ENCODE data around the gene GUCD1. TPM values are rescaled to one million over a fixed set of nuclear protein-coding genes. Genes with fewer than 3 reads are reported as not detected.

GUCD1 gene
- total RNA-seq, 1 experiment from 2014 or later: 65.8 TPM

GRCh38 chr22:24576778-24577177 is 21.8 kb upstream of the GUCD1 start:
- Histone ChIP-seq H3K9me3 (ENCODE audit: low read length) (no peaks in the 10 kb centered on the region), H3K79me2 (ENCODE audit: low read length) (no peaks in the 10 kb centered on the region), H3F3A (ENCODE audit: low read length, unreplicated experiment) (no peaks in the 10 kb centered on the region), H3K4me3 (ENCODE audit: low read length) (no peak overlapping the region), H3K4me1 (ENCODE audit: insufficient read depth, low read length) (peaks cover 11% of the 10 kb centered on the region), H3K27me3 (ENCODE audit: low read length) (no peaks in the 10 kb centered on the region), H3K27ac (ENCODE audit: low read length) (no peak overlapping the region), H2AFZ (ENCODE audit: low read length) (no peak overlapping the region), H3K36me3 (ENCODE audit: low read depth, low read length) (peaks cover 6% of the 10 kb centered on the region; the same call in 1 of the 2 replicates), H3K9ac (ENCODE audit: low read length) (no peak overlapping the region), H3K9me2 (replicated peaks; ENCODE audit: low read length) (no peaks in the 10 kb centered on the region), H4K20me1 (ENCODE audit: low read length) (0 out of 2 replicates have a peak, but pooled peaks cover 4% of the 10 kb centered on the region), H3K4me2 (ENCODE audit: low read length) (no peak overlapping the region)
- CTCF ChIA-PET: no interaction called here
- TF ChIP-seq CTCF (conservative IDR thresholded peaks at IDR 0.05; ENCODE audit: low read depth, low read length) (no peak), EZH2phosphoT487 (IDR thresholded peaks at IDR 0.05; ENCODE audit: borderline replicate concordance, low read length) (no peak), EZH2 (IDR thresholded peaks at IDR 0.05; ENCODE audit: low read length, unreplicated experiment) (no peak)
- POLR2A ChIA-PET (ENCODE audit: unreplicated experiment): no interaction called here
- intact Hi-C loops (cut with micrococcal nuclease): loop anchor here (1.0 kb wide), 1 partner anchor 12 kb away; no protein-coding TSS in a partner anchor
- no peak for DNase-seq
- no TSS peak for BruUV-seq (replicated peaks)
- ATAC-seq: no peak

- no peak overlapping the region for H3K4me3 ChIP-seq (ENCODE audit: low read length)
- no peaks in the 10 kb centered on the region for H3F3A ChIP-seq (ENCODE audit: low read length, unreplicated experiment)
- no peak overlapping the region for H3K9ac ChIP-seq (ENCODE audit: low read length)
- TF ChIP-seq EZH2 (IDR thresholded peaks at IDR 0.05; ENCODE audit: low read length, unreplicated experiment) (no peak), EZH2phosphoT487 (IDR thresholded peaks at IDR 0.05; ENCODE audit: borderline replicate concordance, low read length) (no peak), CTCF (conservative IDR thresholded peaks at IDR 0.05; ENCODE audit: low read depth, low read length) (no peak)
- H4K20me1 ChIP-seq (ENCODE audit: low read length): 0 out of 2 replicates have a peak, but pooled peaks cover 6% of the 10 kb centered on the region
- intact Hi-C loops (cut with micrococcal nuclease): no loop called here
- POLR2A ChIA-PET (ENCODE audit: unreplicated experiment): no interaction called here
- H3K27me3 ChIP-seq (ENCODE audit: low read length): no peaks in the 10 kb centered on the region
- no TSS peak for BruUV-seq (replicated peaks)
- peaks cover 14% of the 10 kb centered on the region for H3K79me2 ChIP-seq (ENCODE audit: low read length)
- no peaks in the 10 kb centered on the region for H3K9me3 ChIP-seq (ENCODE audit: low read length)
- no peaks in the 10 kb centered on the region for H3K4me1 ChIP-seq (ENCODE audit: insufficient read depth, low read length)
- ATAC-seq (no peak), DNase-seq (no peak)
- H3K4me2 ChIP-seq (ENCODE audit: low read length): no peak overlapping the region
- no peak overlapping the region for H3K27ac ChIP-seq (ENCODE audit: low read length)
- CTCF ChIA-PET: no interaction called here
- H2AFZ ChIP-seq (ENCODE audit: low read length): no peak overlapping the region
- peaks cover 17% of the 10 kb centered on the region; the same call in 1 of the 2 replicates for H3K36me3 ChIP-seq (ENCODE audit: low read depth, low read length)
- no peaks in the 10 kb centered on the region for H3K9me2 ChIP-seq (replicated peaks; ENCODE audit: low read length)
These were observed 16.3 kb upstream of the GUCD1 start for GRCh38 chr22:24571266-24571665.

- ChIA-PET POLR2A (ENCODE audit: unreplicated experiment) (no interaction called here), CTCF (no interaction called here)
- intact Hi-C loops (cut with micrococcal nuclease): no loop called here
- TF ChIP-seq CTCF (conservative IDR thresholded peaks at IDR 0.05; ENCODE audit: low read depth, low read length): no peak
- TF ChIP-seq EZH2 (IDR thresholded peaks at IDR 0.05; ENCODE audit: low read length, unreplicated experiment): no peak
- no peaks in the 10 kb centered on the region for H3K4me1 ChIP-seq (ENCODE audit: insufficient read depth, low read length)
- DNase-seq (no peak), ATAC-seq (no peak)
- no peak overlapping the region for H3K4me2 ChIP-seq (ENCODE audit: low read length)
- no peaks in the 10 kb centered on the region for H3K9me3 ChIP-seq (ENCODE audit: low read length)
- H3K27me3 ChIP-seq (ENCODE audit: low read length): no peaks in the 10 kb centered on the region
- H3K9me2 ChIP-seq (replicated peaks; ENCODE audit: low read length): no peaks in the 10 kb centered on the region
- BruUV-seq (replicated peaks): no TSS peak
- no peak overlapping the region for H2AFZ ChIP-seq (ENCODE audit: low read length)
- no peak overlapping the region for H3K27ac ChIP-seq (ENCODE audit: low read length)
- no peak overlapping the region for H3K4me3 ChIP-seq (ENCODE audit: low read length)
- no peaks in the 10 kb centered on the region for H3F3A ChIP-seq (ENCODE audit: low read length, unreplicated experiment)
- peaks cover 26% of the 10 kb centered on the region; the same call in 1 of the 2 replicates for H3K36me3 ChIP-seq (ENCODE audit: low read depth, low read length)
- H3K9ac ChIP-seq (ENCODE audit: low read length): no peak overlapping the region
- H3K79me2 ChIP-seq (ENCODE audit: low read length): peaks cover 50% of the 10 kb centered on the region
- peaks cover 31% of the 10 kb centered on the region; the same call in 1 of the 2 replicates for H4K20me1 ChIP-seq (ENCODE audit: low read length)
These were observed 12.7 kb upstream of the GUCD1 start for GRCh38 chr22:24567668-24568067.

Data from PC-3 (cell line).